PC-9 (cell line): ENCODE results near the gene NLRP12. TPM values are rescaled to one million over a fixed set of nuclear protein-coding genes. Genes with fewer than 3 reads are reported as not detected.

Source experiments
- BruUV-seq: library from RNA; stranded (reverse); fragments of 400-500 nt; replicated peaks from 2 replicates; lab custom pipeline; 2021; lab: Mats Ljungman, UMichigan
- CTCF ChIA-PET: fragments of 300-600 bp; sonication (Branson Sonifier 250); formaldehyde crosslinking; loops from one replicate; lab custom pipeline; 2022; ENCODE audit warnings: antibody characterized with exemption; lab: Charles Lee
- POLR2A ChIA-PET: fragments of 300-600 bp; sonication (Branson Sonifier 250); formaldehyde crosslinking; loops from one replicate; lab custom pipeline; 2022; ENCODE audit warnings: antibody characterized with exemption; ENCODE audit not compliant: unreplicated experiment; lab: Charles Lee
- DNase-seq, 2 experiments: peaks; one replicate each; pipeline versions ENCODE4 v3.0.0 to v3.0.0-alpha.2; 2015 to 2022; ENCODE audit warnings: mixed read lengths in 1 of 2
- H2AFZ ChIP-seq: fragments of 200-600 bp; sonication (generic); 2 replicates; pipeline ENCODE4 v1.8.1; 2017; ENCODE audit warnings: antibody characterized with exemption
- H3F3A ChIP-seq: fragments of 200-600 bp; sonication (generic); 2 replicates; pipeline ENCODE4 v1.8.1; 2017; ENCODE audit warnings: antibody characterized with exemption, mild to moderate bottlenecking, low read depth; ENCODE audit not compliant: insufficient read depth
- H3K27ac ChIP-seq: fragments of 200-600 bp; sonication (generic); 2 replicates; pipeline ENCODE4 v1.6.1; 2016; ENCODE audit warnings: mixed run types
- H3K27me3 ChIP-seq: fragments of 200-600 bp; sonication (generic); 2 replicates; pipeline ENCODE4 v1.6.1; 2016; ENCODE audit warnings: low read depth, mixed run types; ENCODE audit not compliant: insufficient read depth
- H3K36me3 ChIP-seq: fragments of 200-600 bp; sonication (generic); 2 replicates; pipeline ENCODE4 v1.6.1; 2016; ENCODE audit warnings: low read depth, mixed run types
- H3K4me1 ChIP-seq: fragments of 200-600 bp; sonication (generic); replicated peaks from 2 replicates; pipeline ENCODE4 v1.6.1; 2016; ENCODE audit warnings: mixed run types; ENCODE audit not compliant: insufficient read depth
- H3K4me2 ChIP-seq: fragments of 200-600 bp; sonication (generic); 2 replicates; pipeline ENCODE4 v1.6.1; 2017; ENCODE audit warnings: mixed run types
- H3K4me3 ChIP-seq: fragments of 200-600 bp; sonication (generic); 2 replicates; pipeline ENCODE4 v1.6.1; 2016; ENCODE audit warnings: mixed run types
- H3K79me2 ChIP-seq: fragments of 200-600 bp; sonication (generic); 2 replicates; pipeline ENCODE4 v1.6.1; 2017; ENCODE audit warnings: low read depth, mixed run types
- H3K9me2 ChIP-seq: fragments of 200-600 bp; sonication (generic); 2 replicates; pipeline ENCODE4 v1.8.1; 2017; ENCODE audit warnings: mild to moderate bottlenecking; ENCODE audit not compliant: insufficient read depth
- H3K9me3 ChIP-seq: fragments of 200-600 bp; sonication (generic); 2 replicates; pipeline ENCODE4 v1.8.1; 2016; ENCODE audit warnings: low read depth; ENCODE audit not compliant: insufficient read depth
- H4K20me1 ChIP-seq: fragments of 200-600 bp; sonication (generic); 2 replicates; pipeline ENCODE4 v1.8.1; 2017; ENCODE audit not compliant: insufficient read depth
- CTCF ChIP-seq: fragments of 200-600 bp; sonication (generic); conservative IDR thresholded peaks from 2 replicates; pipeline ENCODE4 v1.6.1; 2017; ENCODE audit warnings: mixed run types, antibody characterized with exemption, mild to moderate bottlenecking, moderate library complexity
- EZH2 ChIP-seq: fragments of 200-600 bp; sonication (generic); IDR thresholded peaks from 2 replicates; pipeline ENCODE4 v1.8.0; 2017; ENCODE audit warnings: antibody characterized with exemption, low read depth
- intact Hi-C: fragments of 100-400 bp; cut with micrococcal nuclease; formaldehyde crosslinking; loops from one replicate; pipeline ENCODE4 v1.10.0; 2022; ENCODE audit not compliant: unreplicated experiment
- total RNA-seq: library from RNA; stranded (reverse); gene quantifications from 2 replicates; pipeline ENCODE4 v1.2.3, GENCODE V29; 2021

Gene NLRP12
- total RNA-seq, 1 experiment from 2014 or later, result 0.37 TPM

DNA sequence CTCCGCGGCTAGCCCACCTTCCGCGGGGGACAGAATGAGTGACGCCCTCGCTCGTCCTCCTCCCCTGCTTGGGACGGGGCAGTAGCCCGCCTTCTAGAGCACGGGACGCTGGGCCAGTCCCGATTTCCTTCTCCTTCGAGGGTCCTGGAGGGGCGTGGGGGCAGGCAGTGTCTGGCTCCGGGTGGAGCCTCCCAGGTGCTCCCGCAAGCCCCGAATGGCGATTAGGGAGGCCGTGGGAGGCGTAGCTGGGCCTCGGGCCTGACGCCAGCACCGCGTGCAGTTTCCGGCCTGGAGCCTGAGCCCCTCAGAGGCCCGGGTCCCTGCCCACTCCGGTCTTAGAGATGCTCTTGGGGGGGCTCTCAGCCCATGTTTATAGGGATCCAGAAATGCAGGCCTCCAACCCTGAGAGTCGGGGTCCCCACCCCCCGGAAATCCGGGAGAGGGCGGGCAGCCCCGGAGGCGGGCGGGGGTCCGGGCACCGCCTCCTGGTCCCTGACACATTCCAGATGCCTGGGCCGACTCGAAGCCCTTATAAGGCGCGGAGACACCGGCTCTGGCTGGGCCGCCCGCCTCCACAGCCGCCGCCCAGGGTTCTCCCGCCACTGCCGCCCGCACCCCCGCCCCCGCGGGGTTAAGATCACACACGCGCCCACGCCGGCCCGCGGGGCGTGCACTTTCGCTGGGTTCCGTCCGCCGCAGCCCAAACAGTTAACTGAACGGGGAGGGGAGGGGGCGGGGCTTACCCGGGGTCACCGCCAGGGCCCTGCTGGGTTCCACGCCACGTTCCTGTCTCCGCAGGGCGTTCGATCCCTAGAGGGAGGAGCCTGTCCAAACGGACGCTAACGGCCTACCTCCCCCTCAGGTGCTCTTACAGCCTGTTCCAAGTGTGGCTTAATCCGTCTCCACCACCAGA, 45.0 kb upstream of the NLRP12 start:
- ChIA-PET POLR2A (interaction anchor here (0.5 to 3.5 kb wide), 9 partner anchors 10 to 321 kb away, joined by 3 to 49 read pairs (median 3); partner anchors contain the start of genes CNOT3, MBOAT7 and OSCAR), CTCF (interaction anchor here (1.0 kb wide), 1 partner anchor 28 kb away, joined by 4 read pairs; no protein-coding TSS in a partner anchor)

GRCh38 chr19:53868091-53868891, 44.2 kb upstream of the NLRP12 start:
- Histone ChIP-seq H3K4me2 (peak overlapping the region; percentile 93), H3K4me1 (peaks cover 28% of the 10 kb centered on the region), H3K36me3 (peaks cover 14% of the 10 kb centered on the region), H3K4me3 (peak overlapping the region; percentile 92), H3K27me3 (no peaks in the 10 kb centered on the region), H3K79me2 (peaks cover 45% of the 10 kb centered on the region), H2AFZ (peak overlapping the region; percentile 70; the same call in 1 of the 2 replicates), H3K9me3 (no peaks in the 10 kb centered on the region), H3K9me2 (no peaks in the 10 kb centered on the region), H4K20me1 (0 out of 2 replicates have a peak, but pooled peaks cover 6% of the 10 kb centered on the region), H3K27ac (peak overlapping the region; percentile 86), H3F3A (peaks cover 54% of the 10 kb centered on the region)
- peak; percentile 73 to 78 for DNase-seq
- no peak for TF ChIP-seq CTCF
- no peak for TF ChIP-seq EZH2
- ChIA-PET POLR2A (interaction anchor here (0.5 to 3.5 kb wide), 18 partner anchors 9 to 523 kb away, joined by 3 to 49 read pairs (median 4); partner anchors contain the start of genes CNOT3, MBOAT7, OSCAR and PRKCG), CTCF (interaction anchor here (1.0 to 1.5 kb wide), 2 partner anchors 27 to 162 kb away, joined by 4 to 10 read pairs; no protein-coding TSS in a partner anchor)
- intact Hi-C loops, result loop anchor here (2.0 to 5.0 kb wide), 2 partner anchors 581 to 594 kb away; partner anchors contain the start of genes LENG8 and LENG9
- BruUV-seq, result TSS peak; percentile 62

More for the DNA sequence above, 45.0 kb upstream of the NLRP12 start:
- Histone ChIP-seq H3K4me3 (peak overlapping the region; percentile 92), H3K27ac (peak overlapping the region; percentile 86), H3K36me3 (peaks cover 23% of the 10 kb centered on the region), H2AFZ (peak overlapping the region; percentile 70), H4K20me1 (peaks cover 6% of the 10 kb centered on the region; the same call in 1 of the 2 replicates), H3K9me3 (no peaks in the 10 kb centered on the region), H3K79me2 (peaks cover 45% of the 10 kb centered on the region), H3F3A (peaks cover 59% of the 10 kb centered on the region), H3K9me2 (no peaks in the 10 kb centered on the region), H3K4me2 (peak overlapping the region; percentile 93), H3K27me3 (no peaks in the 10 kb centered on the region), H3K4me1 (peaks cover 24% of the 10 kb centered on the region)
- BruUV-seq, result no TSS peak
- peak; percentile 80 to 94 for DNase-seq
- TF ChIP-seq EZH2 (no peak), CTCF (peak; percentile 30; the same call in 1 of the 2 replicates)
- intact Hi-C loops, result loop anchor here (1.0 to 5.0 kb wide), 3 partner anchors 151 to 593 kb away; partner anchors contain the start of genes LENG8 and LENG9
